Lung (tissue), 12 donors: Measurements from ENCODE around the gene ALKBH5. TPM values are rescaled to one million over a fixed set of nuclear protein-coding genes. Genes with fewer than 3 reads are reported as not detected.

Experiments
- ATAC-seq: fragments of 200-7000 bp; cut with Tn5 transposase; one replicate; pipeline ENCODE4 v1.9.1; 2020; ENCODE audit warnings: moderate number of reproducible peaks; ENCODE audit not compliant: insufficient read depth, low FRiP score
- DNase-seq, 3 donors: peaks; one replicate each; pipeline ENCODE4 v3.0.0-alpha.2; 2013 to 2017
- H3K27ac ChIP-seq, 2 donors: one replicate each; pipeline ENCODE4 v1.5.1; 2013; ENCODE audit warnings: mild to moderate bottlenecking in 2 of 2, moderate library complexity in 2 of 2, control low read depth in 1 of 2, inconsistent platforms in 1 of 2, low read depth in 1 of 2, low read length in 1 of 2
- H3K27me3 ChIP-seq, 3 donors: one replicate each; pipeline ENCODE4 v1.5.1; 2013; ENCODE audit warnings: low read length in 2 of 3; ENCODE audit not compliant: control insufficient read depth in 3 of 3, insufficient read depth in 3 of 3
- H3K36me3 ChIP-seq, 4 donors: one replicate each; pipeline ENCODE4 v1.5.1; 2013; ENCODE audit warnings: low read length in 4 of 4, mild to moderate bottlenecking in 1 of 4, moderate library complexity in 1 of 4; ENCODE audit not compliant: control insufficient read depth in 4 of 4, insufficient read depth in 4 of 4
- H3K4me1 ChIP-seq, 5 donors: one replicate each; pipeline ENCODE4 v1.5.1; 2013; ENCODE audit warnings: low read length in 5 of 5, mild to moderate bottlenecking in 2 of 5, moderate library complexity in 1 of 5; ENCODE audit not compliant: control insufficient read depth in 5 of 5, insufficient read depth in 5 of 5
- H3K4me3 ChIP-seq: one replicate; pipeline ENCODE4 v1.5.1; 2013; ENCODE audit warnings: mild to moderate bottlenecking, control low read depth, moderate library complexity
- H3K9ac ChIP-seq, 2 donors: one replicate each; pipeline ENCODE4 v1.5.1; 2013; ENCODE audit warnings: low read length in 2 of 2, control low read depth in 1 of 2; ENCODE audit not compliant: insufficient read depth in 1 of 2
- H3K9me3 ChIP-seq, 4 donors: one replicate each; pipeline ENCODE4 v1.5.1; 2013; ENCODE audit warnings: low read length in 3 of 4, mild to moderate bottlenecking in 1 of 4, moderate library complexity in 1 of 4; ENCODE audit not compliant: control insufficient read depth in 4 of 4, insufficient read depth in 3 of 4
- WGBS, 2 donors: extraction: QIAGEN DNeasy Blood & Tissue Kit; methylation state at CpG; one replicate each; pipeline ENCODE4 v1.1.7; 2013; 5-methylcytosine and 5-hydroxymethylcytosine counted together
- polyA plus RNA-seq, 2 donors: library from polyadenylated mRNA; stranded (reverse); fragments of 200-250 nt; gene quantifications; one replicate each; pipeline ENCODE4 v1.2.1, GENCODE V29; 2013
- total RNA-seq, 2 donors: library from RNA; depleted of rRNA in 1 of 2; stranded (reverse); fragments of >200 nt in 1 of 2; gene quantifications; one replicate each; pipeline ENCODE4 v1.2.1, GENCODE V29; 2014 to 2021
- TF ChIP-seq, protein P1 (sequence below): IDR thresholded peaks from 2 replicates; pipeline ENCODE4 v1.5.1; 2012; ENCODE audit warnings: mild to moderate bottlenecking; ENCODE audit errors: control extremely low read depth, extremely low read depth
- donor health status: control.
- donor health status: control.
- donor health status: Bipolar disorder and iron deficiency.
- donor health status: healthy.
- donor health status: DM: yes; HTN: yes; CAD: no.

ALKBH5 gene
- total and polyA plus RNA-seq, 4 donors, result 30.2 to 104 (median 59.8) TPM

DNA sequence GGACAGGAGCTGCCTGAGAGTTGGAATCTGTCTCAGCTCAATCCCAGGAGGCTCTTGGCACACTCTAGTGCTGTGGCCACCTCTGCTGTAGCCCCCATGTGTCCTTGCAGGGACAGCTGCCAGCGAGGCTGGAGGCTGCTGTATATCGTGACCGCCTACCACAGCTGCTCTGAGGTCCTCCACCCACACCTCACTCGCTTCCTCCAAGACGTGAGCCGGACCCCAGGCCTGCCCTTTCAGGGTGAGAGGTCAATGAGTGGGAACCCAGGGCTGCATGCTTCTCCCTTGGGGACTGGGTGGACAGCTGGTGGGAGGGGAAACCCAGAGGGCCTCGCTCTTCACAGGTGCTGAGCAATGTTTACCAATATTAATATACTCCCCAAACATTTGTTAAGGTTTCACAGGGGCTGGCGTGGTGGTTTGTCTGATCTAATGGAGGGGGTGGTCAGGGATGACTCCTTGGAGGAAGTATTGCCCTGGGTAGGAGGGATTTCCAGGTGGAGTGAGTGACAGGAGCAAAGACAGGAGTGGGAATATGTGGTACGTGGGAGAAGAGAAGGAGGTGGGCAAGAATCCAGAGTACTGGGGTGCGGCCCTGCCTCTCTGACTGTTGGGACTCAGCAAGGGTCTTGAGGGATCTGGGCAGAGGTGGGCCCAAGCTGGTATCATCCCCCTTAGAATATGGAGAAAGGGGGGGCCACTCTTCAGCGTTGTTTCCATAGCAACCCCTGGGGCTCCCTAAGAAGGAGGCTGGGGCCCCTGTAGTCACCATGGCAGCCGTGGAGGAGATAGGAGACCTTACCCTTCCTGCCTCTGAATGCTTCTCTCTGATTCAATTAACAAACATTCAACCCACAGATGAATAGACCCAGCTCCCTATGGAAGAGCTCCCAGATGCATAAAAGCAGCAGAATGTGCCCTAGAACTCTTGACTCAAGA, 22.2 kb upstream of the ALKBH5 start:
- TF ChIP-seq, protein P1, sequence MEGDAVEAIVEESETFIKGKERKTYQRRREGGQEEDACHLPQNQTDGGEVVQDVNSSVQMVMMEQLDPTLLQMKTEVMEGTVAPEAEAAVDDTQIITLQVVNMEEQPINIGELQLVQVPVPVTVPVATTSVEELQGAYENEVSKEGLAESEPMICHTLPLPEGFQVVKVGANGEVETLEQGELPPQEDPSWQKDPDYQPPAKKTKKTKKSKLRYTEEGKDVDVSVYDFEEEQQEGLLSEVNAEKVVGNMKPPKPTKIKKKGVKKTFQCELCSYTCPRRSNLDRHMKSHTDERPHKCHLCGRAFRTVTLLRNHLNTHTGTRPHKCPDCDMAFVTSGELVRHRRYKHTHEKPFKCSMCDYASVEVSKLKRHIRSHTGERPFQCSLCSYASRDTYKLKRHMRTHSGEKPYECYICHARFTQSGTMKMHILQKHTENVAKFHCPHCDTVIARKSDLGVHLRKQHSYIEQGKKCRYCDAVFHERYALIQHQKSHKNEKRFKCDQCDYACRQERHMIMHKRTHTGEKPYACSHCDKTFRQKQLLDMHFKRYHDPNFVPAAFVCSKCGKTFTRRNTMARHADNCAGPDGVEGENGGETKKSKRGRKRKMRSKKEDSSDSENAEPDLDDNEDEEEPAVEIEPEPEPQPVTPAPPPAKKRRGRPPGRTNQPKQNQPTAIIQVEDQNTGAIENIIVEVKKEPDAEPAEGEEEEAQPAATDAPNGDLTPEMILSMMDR, result no peak
- H3K36me3 ChIP-seq, result no peaks in the 10 kb centered on the region
- WGBS, 2 donors, result 71 to 78% methylated on average over 12 of the region's 12 CpGs

DNA sequence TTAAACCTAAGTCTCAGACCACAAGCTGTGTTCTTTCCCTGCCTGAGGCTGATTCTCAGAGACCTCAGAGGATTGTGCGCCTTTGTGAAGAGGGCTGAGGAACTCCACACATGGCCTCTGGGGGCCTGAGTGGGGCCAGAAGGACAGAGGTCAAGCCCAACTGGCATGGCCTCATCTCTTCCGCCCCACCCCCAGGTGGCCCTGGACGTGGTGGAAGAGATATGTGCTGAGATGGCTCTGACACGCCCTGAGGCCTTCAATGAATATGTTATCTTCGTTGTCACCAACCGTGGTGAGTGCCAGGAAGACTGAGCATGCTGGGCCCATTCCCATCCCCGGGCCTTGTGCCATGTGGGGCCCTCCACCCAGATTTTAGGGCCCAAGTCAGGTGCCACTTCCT, 20.1 kb upstream of the ALKBH5 start:
- Histone ChIP-seq H3K4me3 (no peak overlapping the region), H3K36me3 (no peaks in the 10 kb centered on the region), H3K27me3 (no peaks in the 10 kb centered on the region), H3K27ac (no peak overlapping the region), H3K9ac (no peak overlapping the region), H3K4me1 (peaks cover 0 to 5% (median 0%) of the 10 kb centered on the region in 5 donors), H3K9me3 (peaks cover 0 to 2% (median 0%) of the 10 kb centered on the region in 4 donors)
- DNase-seq, result no peak
- 84 to 89% methylated on average over 7 of the region's 7 CpGs for WGBS, 2 donors
- ATAC-seq, result no peak
- TF ChIP-seq, protein P1, result no peak

More for the DNA sequence above, 22.2 kb upstream of the ALKBH5 start:
- Histone ChIP-seq H3K4me3 (no peak overlapping the region), H3K27ac (no peak overlapping the region), H3K27me3 (no peaks in the 10 kb centered on the region), H3K9me3 (no peaks in the 10 kb centered on the region), H3K9ac (no peak overlapping the region), H3K4me1 (peaks cover 0 to 8% (median 0%) of the 10 kb centered on the region in 5 donors)
- DNase-seq, result no peak
- ATAC-seq, result no peak

DNA sequence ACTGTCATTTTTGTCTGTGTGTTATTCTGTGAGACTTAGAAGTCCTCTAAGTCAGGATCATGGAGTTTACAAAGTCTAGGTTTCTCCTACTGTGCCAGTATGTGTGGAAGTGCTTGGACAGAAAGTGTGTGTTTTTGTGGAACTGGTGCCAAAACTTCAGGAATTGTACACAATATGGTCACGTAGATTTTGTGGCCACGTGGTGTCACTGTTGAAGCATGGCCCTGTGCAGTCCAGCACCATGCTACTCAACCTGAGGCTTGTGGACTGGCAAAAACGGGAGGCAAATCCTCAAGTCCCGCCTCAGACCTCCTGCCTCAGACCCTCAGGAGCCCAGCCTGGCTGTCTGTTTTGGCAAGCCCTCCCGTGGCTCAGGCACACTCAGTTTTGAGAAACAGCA, 16.7 kb upstream of the ALKBH5 start:
- DNase-seq, result no peak
- WGBS, 2 donors, result 68 to 76% methylated on average over 5 of the region's 5 CpGs

More for the DNA sequence above, 16.7 kb upstream of the ALKBH5 start:
- no peaks in the 10 kb centered on the region for H3K4me1 ChIP-seq
- no peak overlapping the region for H3K9ac ChIP-seq
- H3K36me3 ChIP-seq, result no peaks in the 10 kb centered on the region
- ATAC-seq, result no peak
- no peak overlapping the region for H3K4me3 ChIP-seq
- peaks cover 0 to 2% (median 0%) of the 10 kb centered on the region in 4 donors for H3K9me3 ChIP-seq
- no peak overlapping the region for H3K27ac ChIP-seq
- TF ChIP-seq, protein P1, result no peak
- no peaks in the 10 kb centered on the region for H3K27me3 ChIP-seq
